GM21515 (cell line): Measurements from ENCODE around the gene RNF31.
A peak's percentile ranks its signal among the peaks of the same experiment; 100 is the strongest.
"Not testable (repeated sequence)": the region's sequence is repeated elsewhere in the genome, so short reads cannot be mapped to it uniquely, and the experiment has no call there.

ENCODE experiments used
- ATAC-seq: cut with Tn5 transposase; IDR thresholded peaks from one replicate; pipeline ENCODE4 v1.9.1; 2021; ENCODE audit not compliant: unreplicated experiment

The RNF31 gene

DNA sequence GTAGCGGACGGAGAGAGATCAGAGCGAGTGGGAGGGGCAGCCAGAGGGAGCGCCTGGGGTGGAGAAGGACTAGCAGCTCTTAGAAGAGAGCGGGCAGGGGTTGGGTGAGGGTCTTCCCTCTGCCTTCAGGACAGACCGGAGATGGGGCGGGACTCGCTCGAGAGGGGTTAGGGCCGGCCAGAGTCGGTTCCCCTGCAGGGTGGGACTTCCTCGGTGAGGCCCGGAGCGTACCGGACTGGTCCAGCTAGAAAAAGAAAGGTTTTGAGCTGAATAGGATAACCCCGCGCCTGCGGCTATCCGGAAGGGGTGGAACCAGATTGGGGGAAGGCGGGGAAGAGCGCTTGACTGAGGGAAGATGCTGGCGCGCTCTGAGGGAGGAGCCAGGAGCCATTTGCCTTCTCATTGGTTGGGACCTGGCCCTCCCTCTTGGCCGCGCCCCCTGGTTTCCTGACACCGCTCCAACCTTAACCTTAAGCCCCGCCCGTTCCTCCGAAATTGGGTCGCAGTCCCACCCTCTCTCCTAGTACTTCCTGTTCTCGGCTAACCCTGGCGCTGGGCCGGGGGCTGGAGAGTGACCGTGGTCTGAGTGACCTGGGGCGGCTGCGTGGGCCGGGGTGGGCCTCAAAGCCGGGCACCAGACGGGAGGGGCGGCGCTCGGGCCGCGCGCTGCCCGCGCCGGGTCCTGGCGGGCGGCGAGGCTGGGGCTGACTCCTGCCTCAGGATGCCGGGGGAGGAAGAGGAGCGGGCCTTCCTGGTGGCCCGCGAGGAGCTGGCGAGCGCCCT lies at the start of gene RNF31:
Gene RNF31, plus strand, starts transcription at position 521 of the 783 bp plus-strand sequence. Its CDS starts 201 bp downstream, at position 722.
- peak; percentile 78 for ATAC-seq

DNA sequence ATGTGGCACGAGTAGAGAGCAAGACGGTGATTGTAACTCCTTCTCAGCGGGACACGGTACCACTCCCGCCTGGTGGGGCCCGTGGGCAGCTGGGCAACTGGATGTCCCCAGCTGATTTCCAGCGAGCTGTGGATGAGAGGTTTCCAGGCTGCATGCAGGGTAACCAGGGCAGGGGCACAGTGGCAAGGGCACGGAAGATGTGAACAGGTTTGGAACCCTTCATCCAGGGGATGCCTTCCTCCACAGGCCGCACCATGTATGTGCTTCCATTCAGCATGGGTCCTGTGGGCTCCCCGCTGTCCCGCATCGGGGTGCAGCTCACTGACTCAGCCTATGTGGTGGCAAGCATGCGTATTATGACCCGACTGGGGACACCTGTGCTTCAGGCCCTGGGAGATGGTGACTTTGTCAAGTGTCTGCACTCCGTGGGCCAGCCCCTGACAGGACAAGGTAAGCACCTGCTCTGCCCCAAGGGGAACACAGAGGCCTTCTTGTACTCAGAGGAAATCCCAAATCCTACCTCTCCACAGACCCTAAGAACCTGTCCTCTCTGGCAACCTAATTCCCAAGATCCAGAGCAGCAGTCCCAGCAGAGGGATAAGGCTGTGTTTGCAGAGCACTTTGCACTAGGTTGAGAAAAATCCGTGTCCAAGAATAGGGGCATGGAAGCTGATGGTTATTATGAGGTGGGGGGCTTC lies 48.9 kb upstream of the RNF31 start:
- no peak for ATAC-seq

DNA sequence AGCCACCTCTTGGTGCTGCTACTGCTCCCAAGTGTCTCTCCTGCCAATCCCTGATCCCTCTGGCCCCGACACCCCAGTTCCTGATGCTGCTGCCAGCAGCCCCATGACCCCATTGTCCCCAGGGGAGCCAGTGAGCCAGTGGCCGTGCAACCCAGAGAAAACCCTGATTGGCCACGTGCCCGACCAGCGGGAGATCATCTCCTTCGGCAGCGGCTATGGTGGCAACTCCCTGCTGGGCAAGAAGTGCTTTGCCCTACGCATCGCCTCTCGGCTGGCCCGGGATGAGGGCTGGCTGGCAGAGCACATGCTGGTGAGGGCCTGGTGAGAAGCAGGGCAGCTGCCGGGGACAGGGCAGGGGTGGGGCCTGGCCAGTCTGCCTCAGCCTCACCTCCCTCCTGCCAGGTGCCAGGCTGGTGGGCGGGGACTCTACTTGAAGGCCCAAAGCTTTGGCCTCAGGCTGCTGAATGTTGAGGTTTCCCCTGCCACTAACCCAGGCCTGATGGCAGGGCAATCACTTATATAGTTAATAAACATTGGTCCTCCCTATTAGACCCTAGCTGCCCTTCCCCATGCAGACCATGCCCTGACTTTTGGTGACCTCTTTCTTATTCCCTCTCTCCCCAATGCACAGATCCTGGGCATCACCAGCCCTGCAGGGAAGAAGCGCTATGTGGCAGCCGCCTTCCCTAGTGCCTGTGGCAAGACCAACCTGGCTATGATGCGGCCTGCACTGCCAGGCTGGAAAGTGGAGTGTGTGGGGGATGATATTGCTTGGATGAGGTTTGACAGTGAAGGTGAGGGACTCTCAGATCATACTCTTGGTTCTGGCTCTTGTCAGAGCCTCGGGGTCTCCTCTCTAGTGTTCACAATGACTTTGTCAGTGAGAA lies 48.1 kb upstream of the RNF31 start:
- no peak for ATAC-seq

DNA sequence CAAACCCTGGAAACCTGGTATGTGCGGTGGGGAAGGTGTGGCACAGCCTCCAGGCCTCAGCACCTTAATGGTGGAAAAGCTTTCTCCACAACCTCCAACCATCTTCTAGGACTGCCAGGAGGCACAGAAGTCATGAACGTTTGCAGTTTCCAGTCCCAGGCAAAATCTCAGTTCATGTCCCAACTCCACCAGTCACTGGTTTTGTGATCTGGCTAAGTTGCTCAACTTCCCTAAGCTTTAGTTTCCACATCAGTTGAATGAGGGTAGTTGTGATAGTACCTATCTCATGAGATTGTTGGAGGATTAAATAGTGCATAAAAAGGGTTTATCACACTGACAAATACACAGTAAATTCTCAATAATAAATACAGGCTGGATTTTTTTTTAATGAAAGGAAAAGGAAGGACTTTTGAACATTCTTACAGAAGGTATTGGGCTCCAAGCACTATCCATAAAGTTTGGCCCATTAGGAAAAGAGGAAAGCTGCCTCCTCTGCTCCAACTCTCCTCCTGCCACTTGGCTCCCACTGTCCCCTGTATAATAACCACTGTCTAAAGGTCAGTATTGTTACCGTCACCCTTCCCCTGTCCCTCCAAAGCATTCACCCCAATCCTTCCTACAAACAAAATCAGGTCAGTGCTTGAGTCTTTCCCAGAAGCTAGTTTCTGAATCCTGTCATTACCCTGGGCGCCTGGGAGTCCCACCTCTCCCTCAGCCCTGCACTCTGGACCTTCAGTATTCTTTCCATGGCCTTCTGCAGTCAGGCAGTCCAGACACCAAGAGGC lies 46.9 kb upstream of the RNF31 start:
- no peak for ATAC-seq

DNA sequence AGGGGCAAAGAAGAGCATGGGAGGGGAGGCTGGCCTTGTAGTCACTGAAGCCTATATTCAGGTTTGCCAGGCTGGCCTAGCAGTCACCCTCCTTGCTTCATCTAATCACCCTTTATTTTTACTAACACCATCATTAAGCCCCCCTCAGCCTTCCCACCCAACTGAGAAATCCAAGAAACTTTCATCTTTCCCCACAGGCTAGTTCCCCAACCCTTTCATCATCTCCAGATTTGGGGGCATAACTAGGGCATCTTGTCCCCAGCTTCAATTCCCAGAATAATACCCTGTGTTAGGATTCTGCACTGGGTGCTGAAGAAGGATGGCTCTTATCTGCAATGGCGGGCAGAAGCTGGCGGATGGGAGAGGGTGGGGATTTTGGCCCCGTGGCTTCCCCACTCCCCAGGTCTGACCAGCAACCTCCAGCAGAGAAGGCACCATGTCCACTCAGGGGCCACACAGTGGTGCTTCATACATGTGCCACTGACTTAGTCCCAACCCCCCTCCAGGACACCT lies 46.3 kb upstream of the RNF31 start:
- no peak for ATAC-seq

DNA sequence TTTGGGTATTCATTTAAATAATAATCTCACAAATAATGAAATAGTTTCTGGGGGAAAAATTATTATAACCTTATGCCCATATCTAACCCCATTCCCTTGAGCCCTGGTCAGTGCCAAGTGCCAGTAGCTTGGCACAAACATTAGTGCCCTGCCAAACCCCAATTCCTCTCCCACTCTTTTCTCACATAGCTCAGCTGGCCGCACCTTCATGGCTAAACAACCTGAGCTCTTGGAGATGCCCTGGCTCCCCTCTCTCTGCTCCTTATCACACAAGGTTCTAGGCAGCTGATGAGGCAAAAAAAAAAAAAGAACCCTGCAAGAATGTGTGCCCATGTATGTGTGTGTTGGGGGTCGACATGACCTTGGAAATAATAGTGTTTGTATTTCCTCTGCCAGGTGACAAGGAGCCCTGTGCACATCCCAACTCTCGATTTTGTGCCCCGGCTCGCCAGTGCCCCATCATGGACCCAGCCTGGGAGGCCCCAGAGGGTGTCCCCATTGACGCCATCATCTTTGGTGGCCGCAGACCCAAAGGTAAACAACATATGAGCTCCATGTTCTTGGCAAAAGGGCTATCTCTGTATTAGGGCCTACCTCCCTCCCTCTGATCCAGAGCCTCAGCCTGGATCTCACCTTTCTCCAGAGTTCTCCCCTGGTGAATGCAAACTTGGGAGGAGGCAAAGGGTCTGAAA lies 44.8 kb upstream of the RNF31 start:
- no peak for ATAC-seq

DNA sequence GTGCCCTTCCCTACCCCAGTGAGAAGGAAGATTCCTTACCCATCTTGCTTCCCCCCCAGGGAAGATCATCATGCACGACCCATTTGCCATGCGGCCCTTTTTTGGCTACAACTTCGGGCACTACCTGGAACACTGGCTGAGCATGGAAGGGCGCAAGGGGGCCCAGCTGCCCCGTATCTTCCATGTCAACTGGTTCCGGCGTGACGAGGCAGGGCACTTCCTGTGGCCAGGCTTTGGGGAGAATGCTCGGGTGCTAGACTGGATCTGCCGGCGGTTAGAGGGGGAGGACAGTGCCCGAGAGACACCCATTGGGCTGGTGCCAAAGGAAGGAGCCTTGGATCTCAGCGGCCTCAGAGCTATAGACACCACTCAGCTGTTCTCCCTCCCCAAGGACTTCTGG lies 43.8 kb upstream of the RNF31 start:
- no peak for ATAC-seq

DNA sequence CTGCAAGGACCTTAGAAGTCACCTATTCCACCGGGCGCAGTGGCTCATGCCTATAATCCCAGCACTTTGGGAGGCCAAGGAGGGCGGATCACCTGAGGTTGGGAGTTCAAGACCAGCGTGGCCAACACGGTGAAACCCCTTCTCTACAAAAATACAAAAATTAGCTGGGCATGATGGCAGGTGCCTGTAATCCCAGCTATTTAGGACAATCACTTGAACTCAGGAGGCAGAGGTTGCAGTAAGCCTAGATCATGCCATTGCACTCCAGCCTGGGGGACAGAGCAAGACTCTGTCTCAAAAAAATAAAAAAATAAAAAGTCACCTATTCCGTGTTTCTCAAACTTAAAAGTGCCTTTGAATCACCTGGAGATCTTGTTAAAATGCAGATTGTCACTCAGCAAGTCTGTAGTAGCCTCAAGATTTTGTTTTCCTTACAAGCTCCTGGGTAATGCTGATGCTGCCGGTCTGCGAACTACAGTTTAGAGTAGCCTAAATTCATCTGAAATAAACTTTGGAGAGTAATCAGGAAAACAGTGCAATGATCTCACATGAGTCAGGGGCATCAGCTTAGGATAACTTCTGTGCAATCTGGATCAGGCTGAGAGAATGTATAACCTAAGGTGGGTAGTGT lies 41.6 kb upstream of the RNF31 start:
- not testable (repeated sequence) for ATAC-seq

DNA sequence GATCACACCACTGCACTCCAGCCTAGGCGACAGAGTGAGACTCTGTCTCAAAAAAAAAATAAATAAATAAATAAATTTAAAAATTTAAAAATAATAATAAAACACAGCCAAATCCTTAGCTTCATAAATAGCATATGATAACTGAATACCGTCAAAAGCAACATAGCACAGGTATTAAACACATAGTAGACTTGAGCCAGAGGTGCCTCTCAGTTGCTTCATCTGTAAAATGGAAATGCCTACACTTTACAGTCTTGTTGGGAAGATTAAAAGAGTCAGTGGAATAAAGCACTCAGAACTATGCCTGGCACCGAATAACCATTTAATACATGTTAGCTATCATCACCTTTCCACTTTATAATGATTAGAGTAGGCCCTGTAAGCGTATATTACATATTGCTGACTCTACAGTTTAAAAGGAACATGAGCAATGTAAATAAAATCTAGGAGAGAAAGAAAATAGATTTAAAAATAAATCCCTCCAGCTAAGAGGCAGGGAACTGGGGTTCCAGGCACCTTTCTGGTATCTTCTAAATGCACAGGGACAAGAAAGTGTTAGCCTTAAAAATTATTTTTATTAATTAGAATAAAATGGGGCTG lies 40.5 kb upstream of the RNF31 start:
- ATAC-seq = no peak

DNA sequence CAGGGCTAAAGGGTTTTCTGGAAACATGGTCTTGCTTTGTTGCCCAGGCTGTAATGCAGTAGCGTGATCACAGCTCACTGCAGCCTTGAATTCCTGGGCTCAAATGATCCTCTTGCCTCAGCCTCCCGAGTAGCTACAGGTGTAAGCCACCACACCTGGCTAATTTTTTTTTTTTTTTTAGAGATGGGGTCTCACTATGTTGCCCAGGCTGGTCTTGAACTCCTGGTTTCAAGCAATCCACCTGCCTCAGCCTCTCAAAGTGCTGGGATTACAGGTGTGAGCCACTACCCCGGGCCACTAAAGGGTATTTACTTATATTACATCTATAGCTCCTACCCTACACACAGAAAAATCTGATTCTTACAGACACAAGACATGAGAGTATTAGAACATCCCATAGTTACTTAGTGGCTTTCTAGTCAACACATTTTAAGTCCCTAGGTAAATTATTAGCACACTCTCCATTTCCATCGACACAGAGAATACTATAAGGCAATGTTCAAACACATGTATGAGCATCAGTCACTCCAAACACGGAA lies 38.9 kb upstream of the RNF31 start:
- ATAC-seq = peak; percentile 27

DNA sequence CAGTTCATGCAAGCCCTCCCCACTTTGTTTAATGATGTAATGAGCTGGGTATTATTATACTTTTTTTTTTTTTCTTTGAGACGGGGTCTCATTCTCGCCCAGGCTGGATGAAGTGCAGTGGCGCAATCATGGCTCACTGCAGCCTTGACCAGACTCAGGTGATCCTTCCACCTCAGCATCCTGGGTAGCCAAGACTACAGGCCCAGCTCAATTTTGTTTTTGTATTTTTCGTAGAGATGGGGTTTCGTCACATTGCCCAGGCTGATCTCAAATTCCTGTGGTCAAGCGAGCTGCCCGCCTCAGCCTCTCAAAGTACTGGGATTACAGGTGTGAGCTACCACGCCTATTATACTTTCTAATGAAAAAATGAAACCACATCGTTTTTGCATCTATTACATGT lies 37.2 kb upstream of the RNF31 start:
- no peak for ATAC-seq

DNA sequence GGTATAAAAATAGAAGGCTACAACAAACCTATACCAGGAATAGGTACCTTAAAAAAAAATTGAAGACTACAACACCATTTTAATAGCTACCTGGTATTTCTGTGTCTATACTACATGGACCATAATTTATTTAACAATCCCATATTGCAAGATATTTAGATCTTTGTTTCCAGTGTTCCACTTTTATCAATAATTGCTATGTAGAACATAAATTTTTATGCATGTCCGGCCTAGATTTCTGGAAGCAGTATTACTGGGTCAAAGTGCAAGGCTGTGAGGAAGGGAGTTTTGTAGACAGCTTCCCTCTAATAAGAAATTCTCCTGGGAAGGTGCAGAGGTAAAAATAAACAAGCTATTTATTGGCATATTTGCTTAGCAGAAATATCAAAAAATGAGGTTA lies 36.8 kb upstream of the RNF31 start:
- no peak for ATAC-seq

DNA sequence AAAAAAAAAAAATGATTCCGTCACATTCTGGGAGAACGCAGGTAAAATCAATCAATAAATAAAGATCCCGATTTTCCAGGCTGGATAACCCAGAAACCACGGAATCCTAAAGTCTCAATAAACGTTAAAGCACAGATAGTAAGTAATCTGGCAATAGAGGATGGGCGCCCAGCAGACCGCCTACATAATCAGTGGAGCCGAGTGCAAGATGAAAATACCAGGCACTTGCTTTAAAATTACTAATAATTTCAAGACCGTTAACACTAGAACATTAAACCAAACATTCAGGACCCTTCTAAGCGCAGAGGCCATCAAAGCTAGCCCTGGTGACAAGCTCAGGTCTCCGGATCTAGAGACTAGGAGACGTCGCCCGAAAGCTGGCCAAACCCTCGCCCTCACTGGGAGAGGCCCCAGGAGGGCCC lies 33.9 kb upstream of the RNF31 start:
- ATAC-seq = no peak

DNA sequence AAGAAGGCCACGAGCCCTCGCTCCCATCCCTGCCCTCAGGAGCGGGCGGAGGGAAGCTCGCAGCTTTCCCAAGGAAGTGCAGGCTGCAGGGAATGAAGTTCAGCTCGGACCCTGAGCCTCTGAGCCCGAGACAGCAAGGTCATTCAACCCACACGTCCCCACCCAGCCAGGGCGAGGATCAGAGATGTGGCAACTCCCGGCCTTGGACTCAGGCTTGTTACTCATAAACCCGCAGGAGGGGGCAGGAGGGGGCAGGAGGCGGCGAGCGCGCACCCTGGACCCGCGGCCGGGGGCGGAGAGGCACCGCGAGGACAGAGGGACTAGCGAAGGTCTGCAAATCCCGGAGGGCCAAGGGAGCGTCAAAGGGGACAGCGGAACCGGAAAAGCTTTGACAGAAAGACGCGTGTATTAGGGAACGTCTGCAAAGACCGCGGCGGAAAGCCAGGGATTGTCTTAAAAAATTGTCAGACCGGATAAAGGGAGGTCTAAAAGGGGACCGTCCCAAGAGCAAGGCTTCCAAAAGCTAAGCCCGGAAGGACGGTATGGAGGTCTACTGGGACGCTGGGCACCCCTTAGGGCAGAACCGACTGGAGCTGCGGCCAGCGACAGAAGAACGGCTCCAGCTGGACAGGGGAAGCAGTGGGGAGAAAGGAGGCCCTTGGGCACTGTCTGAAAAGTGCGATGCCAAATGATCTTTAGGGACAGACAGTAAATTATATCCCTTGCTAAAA lies 33.3 kb upstream of the RNF31 start:
- peak; percentile 30 for ATAC-seq

DNA sequence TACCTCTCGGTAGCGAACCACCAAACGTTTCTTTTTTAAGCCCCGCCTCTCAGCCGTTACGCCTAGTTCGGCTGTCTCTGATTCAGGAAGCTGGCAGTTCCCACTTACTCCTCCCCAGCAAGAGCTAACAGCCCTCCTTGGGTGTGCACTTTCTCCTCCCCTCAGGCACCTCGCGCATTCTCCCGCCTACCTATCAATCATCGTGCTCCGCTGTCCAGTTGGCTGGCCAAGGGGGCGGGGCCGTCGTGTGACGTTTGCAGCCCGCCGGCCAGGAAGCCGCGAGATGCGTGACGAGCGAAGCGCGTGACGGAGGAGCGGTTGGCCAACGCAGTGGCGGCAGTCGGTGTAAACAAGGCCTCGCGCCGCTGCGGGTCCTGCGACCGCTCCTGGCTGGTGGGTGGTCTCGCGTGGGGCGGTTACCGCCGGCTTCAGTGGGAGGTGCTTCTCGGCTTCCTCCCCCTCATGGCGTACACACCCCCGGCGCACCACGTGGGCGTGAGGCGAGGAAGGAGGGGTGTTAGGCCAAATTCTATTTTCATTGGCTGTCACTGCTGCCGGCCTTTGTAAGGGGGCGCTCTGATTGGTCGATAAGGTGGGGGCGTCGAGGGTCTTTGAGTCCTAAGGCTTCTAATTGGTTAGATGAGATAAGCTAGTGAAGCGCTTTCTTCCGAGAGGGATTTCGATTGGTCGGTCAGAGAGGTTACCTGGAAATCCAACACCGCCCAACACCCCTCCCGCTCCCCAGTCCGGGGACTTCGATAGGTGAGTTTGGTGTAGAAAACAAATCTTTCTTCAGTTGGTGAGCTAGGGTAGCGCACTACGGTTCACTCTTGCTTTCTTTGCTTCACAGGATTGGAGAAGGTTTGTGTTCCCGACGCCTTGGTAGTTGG lies 32.5 kb upstream of the RNF31 start, which contains the start of the genes DCAF11 and NRL:
Gene DCAF11, plus strand, starts transcription at position 246 of the 890 bp plus-strand sequence. CDS start 818 bp downstream, outside the sequence.
Gene NRL, minus strand, starts transcription at position 418 of the 890 bp plus-strand sequence. CDS start 32,101 bp downstream, outside the sequence.
- ATAC-seq = peak; percentile 82

DNA sequence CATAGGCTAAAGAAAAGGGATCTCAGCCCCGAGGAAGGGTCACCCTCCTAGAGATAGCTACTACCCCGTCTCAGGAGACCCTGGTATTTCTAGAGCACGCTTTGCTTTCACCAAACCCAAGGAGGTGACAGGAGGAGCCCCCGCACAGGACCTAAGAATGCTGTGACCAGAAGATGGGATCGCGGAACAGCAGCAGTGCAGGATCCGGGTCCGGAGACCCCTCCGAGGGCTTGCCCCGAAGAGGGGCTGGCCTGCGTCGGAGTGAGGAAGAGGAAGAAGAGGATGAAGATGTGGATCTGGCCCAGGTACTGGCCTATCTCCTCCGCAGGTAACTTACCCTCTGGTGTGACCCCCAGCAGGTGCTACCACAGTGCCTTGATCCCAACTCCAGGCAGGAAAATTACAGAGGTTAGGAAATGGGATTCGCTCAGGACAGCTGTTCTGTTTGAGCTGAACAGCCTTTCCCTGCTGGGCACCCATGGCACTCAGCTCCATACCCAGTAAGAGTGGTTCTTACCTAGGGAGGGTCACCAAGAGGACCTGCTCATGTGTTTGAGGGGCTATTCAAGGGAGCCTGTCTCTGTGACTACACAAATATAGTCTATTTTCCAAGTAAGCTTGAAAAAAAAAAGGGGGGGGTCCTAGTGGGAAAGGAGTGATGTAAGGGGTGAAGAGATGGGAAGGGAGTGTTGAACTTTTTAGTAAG lies 31.7 kb upstream of the RNF31 start:
- ATAC-seq = no peak
